Esophagus squamous epithelium (tissue), 4 donors: ENCODE measurements around the gene PEX14.

ENCODE experiments used
- CTCF ChIP-seq, 6 experiments: fragments of 450-650 bp in 4 of 6; fragments of 200-600 bp in 2 of 6; sonication (generic) in 2 of 6; IDR thresholded peaks; one replicate each; pipeline ENCODE4 v1.5.1; 2016 to 2019; ENCODE audit warnings: antibody characterized with exemption in 6 of 6, mild to moderate bottlenecking in 4 of 6, moderate library complexity in 4 of 6
- POLR2A ChIP-seq, 4 donors: fragments of 450-650 bp; IDR thresholded peaks; one replicate each; pipeline ENCODE4 v1.6.1; 2017; ENCODE audit warnings: antibody characterized with exemption in 4 of 4, mild to moderate bottlenecking in 4 of 4, moderate library complexity in 3 of 4

GRCh38 chr1:10474613-10475507 is at the start of gene PEX14:
- TF ChIP-seq POLR2A (IDR thresholded peaks at IDR 0.05) = peak in 1 of 4 donors; percentile 33
- peak in 1 of 6 experiments; percentile 12 for TF ChIP-seq CTCF (IDR thresholded peaks at IDR 0.05)
